Stimulated activated naive CD4-positive, alpha-beta T cell (primary cell): ENCODE results near the gene LRRC57.

Experiments
- DNase-seq, 6 experiments: peaks; one replicate each; lab custom pipeline; 2025; lab: John Stamatoyannopoulos, UW

LRRC57 gene

GRCh38 chr15:42490671-42491538, 57.7 kb downstream of the LRRC57 start, which contains the start of gene ZNF106:
Gene ZNF106 (minus strand): TSS chr15:42491141. CDS start chr15:42472289, 18,852 bp downstream.
- DNase-seq, result peak; percentile 74 to 92 (median 84)

- peak in 2 of 6 experiments; percentile 37 to 54 for DNase-seq
Observed at GRCh38 chr15:42490291-42490670, 58.3 kb downstream of the LRRC57 start.
